Ishikawa (cell line): ENCODE results near the gene KIFC3.

ENCODE experiments used
- CEBPB ChIP-seq: IDR thresholded peaks from 2 replicates; pipeline ENCODE4 v1.6.1; 2012
- EP300 ChIP-seq: IDR thresholded peaks from 2 replicates; pipeline ENCODE4 v1.6.1; 2012; ENCODE audit warnings: borderline replicate concordance
- NFIC ChIP-seq: IDR thresholded peaks from 2 replicates; pipeline ENCODE4 v1.6.1; 2012
- RAD21 ChIP-seq: IDR thresholded peaks from 2 replicates; pipeline ENCODE4 v1.6.1; 2012; ENCODE audit warnings: low read depth

DNA sequence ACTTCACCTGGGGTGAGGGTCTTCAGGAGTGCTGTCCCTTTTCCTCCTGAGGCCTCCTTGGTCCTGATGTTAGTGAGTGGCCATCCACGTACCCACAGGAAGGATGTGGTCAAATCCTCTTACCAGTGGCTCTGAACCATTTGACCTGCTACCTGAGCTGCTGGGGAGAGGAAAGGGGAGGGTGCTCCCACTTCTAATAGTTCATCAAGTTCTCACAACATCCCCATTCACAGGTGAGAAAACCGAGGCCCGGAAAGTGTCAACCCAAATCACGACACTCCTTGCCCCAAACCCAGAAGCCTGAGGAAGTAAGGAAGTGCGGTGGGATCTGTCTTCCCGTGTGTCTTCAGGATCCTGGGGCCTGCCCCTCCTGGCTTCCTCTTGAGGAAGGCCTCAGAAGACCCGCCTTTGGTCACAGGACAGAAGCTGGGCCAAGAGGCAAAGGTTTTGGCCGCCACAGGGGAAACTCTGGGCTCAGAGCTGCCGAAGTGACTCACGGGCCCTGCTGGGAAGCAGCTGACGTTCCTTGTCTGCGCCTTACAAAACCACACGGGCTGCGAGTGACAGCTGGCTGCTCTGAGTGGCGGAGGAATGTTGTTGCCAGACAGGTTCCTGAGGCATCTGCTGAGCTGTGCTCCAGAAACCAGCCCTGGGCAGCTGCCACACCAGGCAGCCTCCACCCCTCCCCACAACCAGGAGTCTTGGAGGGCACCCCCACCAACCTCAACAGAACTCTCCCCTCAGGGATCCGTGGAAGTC is 13.9 kb upstream of the KIFC3 start:
- peak; percentile 83 for TF ChIP-seq CEBPB
- TF ChIP-seq RAD21 = peak; percentile 27; the same call in 1 of the 2 replicates
- peak; percentile 96 for TF ChIP-seq EP300
- peak; percentile 96 for TF ChIP-seq NFIC
